Hepatic stellate cell (primary cell): ENCODE results near the gene BICC1.

ENCODE experiments used
- DNase-seq: peaks from one replicate; pipeline ENCODE4 v3.0.0; 2011; ENCODE audit warnings: low spot score

BICC1 gene

GRCh38 chr10:58599927-58600553 is 87.4 kb downstream of the BICC1 start:
- DNase-seq: no peak

DNA sequence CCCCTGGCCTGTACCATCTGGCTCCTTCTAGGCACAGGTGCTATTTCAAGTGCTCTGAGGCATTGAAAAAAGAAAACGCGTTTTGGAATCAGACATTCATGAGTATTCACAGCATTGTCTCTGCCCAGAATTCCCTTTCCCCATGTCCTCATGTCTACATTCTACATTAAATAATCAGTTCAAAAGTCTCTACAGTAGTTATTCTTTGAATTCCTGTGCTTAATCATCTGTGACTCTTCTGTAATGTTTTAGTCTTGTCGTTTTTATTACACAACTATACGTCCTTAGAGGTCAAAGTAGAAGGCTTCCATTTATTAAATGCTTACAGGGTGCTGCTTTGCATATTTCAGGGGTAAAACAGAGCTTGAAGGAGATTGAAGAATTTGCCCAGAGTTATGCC is 95.7 kb downstream of the BICC1 start:
- no peak for DNase-seq

DNA sequence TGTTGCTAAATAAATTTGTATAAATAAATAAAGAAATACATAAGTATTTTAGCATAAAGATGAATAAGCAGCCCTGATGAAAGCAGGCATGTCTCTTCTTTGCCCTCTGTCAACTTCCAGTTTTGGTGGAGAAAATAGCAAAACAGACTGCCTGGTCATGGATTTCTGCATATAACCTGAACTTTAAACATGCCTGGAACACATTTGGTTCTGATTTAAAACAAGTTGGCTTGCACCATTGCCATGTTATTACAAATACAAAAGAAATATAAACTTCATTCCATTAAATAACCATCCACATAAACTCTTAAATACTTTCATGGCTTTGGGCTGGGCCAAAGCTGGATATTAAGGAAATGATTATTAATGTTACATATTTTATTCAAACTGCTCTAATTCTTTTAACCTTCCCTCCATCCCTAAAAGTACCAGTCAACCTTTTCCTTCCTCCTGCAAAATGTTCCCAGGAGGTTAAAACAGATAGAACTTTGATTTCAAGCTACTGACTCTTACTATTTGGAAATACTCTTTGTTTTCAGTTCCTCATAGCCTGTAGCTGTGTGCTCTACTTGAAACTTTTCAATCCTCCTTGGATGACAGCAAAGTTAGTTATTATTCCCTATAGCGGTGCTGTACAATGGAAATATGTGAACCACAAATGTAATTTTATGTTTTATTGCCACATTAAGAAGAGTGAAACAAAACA is 96.3 kb downstream of the BICC1 start:
- DNase-seq: no peak

DNA sequence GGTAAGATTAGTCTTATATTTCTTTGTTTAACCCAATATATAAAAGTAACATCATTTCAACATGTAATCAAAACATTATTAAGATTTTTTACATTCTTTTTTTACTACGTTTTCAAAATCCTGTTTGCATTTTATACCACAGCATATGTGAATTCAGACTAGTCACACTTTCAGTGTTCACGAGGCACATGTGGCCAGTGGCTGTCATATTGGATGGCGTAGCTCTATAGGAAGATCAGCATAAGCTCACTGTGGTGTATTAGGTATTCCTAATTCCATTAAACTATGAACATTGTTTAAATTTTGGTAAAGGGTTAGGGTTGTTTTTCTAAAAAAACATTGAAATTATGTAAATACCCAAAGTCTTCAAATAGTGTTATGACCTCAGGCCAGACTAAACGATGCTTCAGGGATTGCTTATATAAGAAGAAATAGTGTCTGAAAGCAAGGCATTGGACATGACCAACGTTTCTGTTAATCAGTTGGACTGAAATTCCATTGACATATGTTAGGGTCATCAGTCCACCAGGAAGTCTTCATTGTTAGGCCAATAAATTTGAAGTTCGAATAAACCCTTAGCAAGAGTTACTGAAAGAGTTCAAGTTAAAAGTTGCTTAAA is 97.0 kb downstream of the BICC1 start:
- no peak for DNase-seq

DNA sequence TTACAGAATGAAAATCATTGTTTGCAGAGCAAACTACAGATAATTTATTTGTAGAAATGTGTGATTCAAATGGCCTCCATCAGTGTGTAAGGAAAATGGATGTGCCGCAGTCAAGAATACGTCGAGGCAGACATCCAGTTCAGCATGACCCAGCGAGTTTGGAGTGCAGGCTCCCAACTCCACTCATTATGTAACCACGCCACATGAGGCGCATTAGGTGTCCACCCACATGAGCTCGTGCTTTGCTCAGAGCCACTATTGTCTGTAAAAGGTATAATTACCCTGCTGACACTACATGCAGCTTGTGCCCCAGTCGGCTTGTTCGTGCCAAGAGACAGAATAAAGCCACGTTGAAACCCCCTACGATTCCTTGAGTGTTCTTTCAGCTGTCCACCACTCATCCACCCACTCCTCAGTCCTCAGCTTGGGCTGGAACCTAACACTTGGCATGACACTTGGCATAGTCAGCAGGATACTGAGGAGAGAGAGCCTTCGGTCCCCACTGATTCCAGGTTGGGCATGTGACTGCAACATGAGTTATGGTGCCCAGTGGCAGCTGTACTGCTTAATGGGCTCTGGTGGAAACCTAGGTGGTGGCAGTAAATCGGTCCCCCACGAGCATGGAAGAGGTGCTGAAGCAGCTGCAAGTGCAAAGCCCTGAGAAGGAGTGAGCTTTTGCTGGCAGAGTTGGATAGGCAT is 102.7 kb downstream of the BICC1 start:
- no peak for DNase-seq

GRCh38 chr10:58618158-58618676 is 105.5 kb downstream of the BICC1 start:
- no peak for DNase-seq

DNA sequence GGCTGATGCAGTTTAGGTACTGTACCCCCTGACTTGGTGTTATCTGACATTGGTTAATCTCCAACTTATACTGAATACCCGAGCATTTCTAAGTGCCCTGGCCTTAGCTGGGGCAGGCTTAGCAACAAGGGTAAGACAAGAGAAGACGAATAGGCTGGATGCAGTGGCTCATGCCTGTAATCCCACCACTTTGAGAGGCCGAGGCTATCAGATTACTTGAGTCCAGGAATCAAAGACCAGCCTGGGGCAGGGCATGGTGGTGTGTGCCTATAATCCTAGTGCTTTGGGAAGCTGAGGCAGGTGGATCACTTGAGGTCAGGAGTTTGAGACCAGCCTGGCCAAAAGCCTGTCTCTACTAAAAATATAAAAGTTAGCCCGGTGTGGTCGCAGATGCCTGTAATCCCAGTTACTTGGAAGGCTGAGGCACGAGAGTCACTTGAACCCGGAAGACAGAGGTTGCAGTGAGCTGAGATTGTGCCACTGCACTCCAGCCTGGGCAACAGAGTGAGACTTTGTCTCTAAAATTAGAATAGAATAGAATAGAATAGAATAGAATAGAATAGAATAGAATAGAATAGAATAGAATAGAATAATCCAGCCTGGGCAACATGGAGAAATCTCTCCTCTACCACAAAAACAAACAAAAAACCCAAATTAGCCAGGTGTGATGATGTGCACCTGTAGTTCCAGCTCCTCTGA is 108.9 kb downstream of the BICC1 start:
- DNase-seq: no peak

- peak; percentile 14 for DNase-seq
These were observed 109.6 kb downstream of the BICC1 start for GRCh38 chr10:58622246-58622645.

DNA sequence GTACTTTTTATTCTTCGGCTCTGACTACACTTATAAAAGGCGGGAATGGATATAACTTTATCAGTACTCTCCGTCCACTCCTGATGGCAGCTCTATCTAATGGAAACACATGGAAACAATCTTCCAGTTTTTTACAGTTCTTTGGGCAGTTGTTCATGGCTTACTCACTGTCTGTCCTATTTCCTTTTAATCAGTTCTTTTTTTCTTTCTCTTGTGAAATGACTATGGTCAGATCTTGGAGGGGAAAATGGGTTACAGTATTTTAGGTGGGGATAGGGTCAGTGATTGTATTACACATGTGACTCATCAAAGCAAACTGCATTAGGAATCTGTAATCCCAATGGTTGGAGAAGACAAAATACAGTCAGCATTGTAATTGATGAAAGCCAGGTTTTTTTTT is 112.4 kb downstream of the BICC1 start:
- no peak for DNase-seq

DNA sequence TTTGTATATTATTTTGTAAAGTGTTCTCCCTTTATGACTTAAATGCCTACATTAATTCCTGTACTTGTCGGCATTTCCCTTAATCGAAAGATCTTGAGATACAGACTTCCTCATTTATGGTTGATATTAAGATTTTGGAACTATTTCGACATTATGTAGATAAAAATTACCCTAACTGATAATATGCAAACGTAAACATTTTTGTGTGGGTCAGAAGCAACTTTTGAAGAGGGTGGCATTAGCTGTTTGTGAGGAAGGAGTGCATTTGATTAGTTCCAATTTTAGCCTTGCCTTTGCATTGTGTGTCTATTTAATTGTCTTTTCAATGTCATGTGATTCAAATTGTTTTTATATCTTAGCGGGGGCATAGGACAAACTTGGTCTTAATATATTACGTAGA is 114.7 kb downstream of the BICC1 start:
- DNase-seq: no peak

- DNase-seq: no peak
These were observed 119.0 kb downstream of the BICC1 start for GRCh38 chr10:58631715-58632114.

DNA sequence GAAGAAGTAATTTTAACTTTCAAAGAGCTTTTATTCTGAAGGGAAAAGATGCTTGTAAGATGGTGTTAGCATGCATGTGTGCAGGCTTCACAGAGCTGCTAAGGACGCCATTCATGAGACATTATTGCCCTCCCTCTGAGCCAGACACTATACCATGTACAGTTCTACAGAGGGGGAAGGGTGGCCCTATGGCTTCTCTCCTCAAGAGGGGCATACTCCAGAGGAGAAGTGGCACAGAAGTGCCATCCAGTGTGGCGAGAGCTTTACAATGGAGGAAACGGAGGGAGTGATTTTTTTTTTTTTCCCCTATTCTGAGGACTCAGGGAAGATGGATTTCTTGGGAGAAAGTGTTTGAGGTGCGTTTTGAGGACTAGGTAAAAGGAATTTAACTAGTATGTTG is 119.5 kb downstream of the BICC1 start:
- no peak for DNase-seq

- no peak for DNase-seq
These were observed 124.7 kb downstream of the BICC1 start for GRCh38 chr10:58637352-58637751.

- DNase-seq: no peak
These were observed 125.7 kb downstream of the BICC1 start for GRCh38 chr10:58638388-58638787.

- DNase-seq: peak; percentile 35
These were observed 128.4 kb downstream of the BICC1 start for GRCh38 chr10:58641095-58641531.

DNA sequence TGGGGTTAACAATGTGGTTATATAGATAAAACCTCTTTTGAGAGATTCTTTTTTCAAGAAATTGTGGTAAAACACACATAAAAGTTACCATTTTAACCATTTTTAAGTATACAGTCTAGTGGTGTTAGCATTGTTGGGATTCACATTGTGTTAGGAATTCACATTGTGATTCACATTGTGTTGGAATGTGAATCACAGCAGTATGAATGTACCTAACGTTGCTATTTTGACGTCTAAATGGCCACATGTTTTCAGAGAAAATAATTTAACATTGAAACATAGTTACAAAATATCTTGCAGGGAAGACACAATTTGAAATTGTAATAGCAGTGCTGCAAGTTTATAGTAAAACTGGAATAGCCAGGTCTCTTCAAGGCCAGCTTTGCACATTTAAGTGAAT is 129.0 kb downstream of the BICC1 start:
- DNase-seq: no peak

DNA sequence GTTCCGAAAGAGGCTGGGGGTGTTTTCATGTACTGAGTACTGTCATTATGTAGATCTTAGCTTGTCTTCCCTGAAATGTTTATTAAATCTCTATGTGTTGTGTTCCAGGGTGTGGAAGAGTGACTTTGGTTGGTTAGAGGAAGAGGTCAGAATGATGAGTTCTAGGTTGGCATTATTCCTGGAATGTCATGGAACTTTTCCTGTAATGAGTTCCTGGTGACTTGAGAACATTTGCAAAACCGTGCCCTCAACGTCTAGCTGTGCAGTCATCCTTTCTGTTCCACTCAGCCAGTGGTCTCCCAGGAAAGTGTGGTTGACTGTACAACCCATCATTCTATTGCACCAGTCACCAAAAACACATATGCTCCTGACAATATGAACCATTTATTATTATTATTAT is 129.6 kb downstream of the BICC1 start:
- DNase-seq: no peak

- no peak for DNase-seq
These were observed 130.3 kb downstream of the BICC1 start for GRCh38 chr10:58642916-58643428.

GRCh38 chr10:58644311-58644710 is 131.6 kb downstream of the BICC1 start:
- DNase-seq: no peak

GRCh38 chr10:58645416-58646146 is 132.9 kb downstream of the BICC1 start:
- DNase-seq: no peak
